B cell (primary cell): ENCODE data around the gene PRSS38. TPM values are rescaled to one million over a fixed set of nuclear protein-coding genes. Genes with fewer than 3 reads are reported as not detected.
A peak's percentile ranks its signal among the peaks of the same experiment; 100 is the strongest.

Source experiments
- ATAC-seq: fragments of 200-7000 bp; cut with Tn5 transposase; one replicate; pipeline ENCODE4 v1.10.0; 2021; ENCODE audit warnings: low read depth, mild to moderate bottlenecking, moderate number of reproducible peaks, moderate library complexity
- CTCF ChIA-PET: fragments of 350-600 bp; sonication (Branson Sonifier 250); formaldehyde crosslinking; loops from one replicate; lab custom pipeline; 2021; ENCODE audit warnings: antibody characterized with exemption, inconsistent platforms; lab: Charles Lee
- POLR2A ChIA-PET: fragments of 350-600 bp; sonication (Branson Sonifier 250); formaldehyde crosslinking; loops from one replicate; lab custom pipeline; 2021; ENCODE audit warnings: antibody characterized with exemption; lab: Charles Lee
- DNase-seq: peaks from one replicate; pipeline ENCODE4 v3.0.0; 2013
- H2AFZ ChIP-seq: 2 replicates; pipeline ENCODE4 v1.6.1; 2012; ENCODE audit warnings: mild to moderate bottlenecking, low read depth, low read length; ENCODE audit not compliant: insufficient read depth, poor library complexity, severe bottlenecking
- H3K27ac ChIP-seq, 2 donors: 1 replicate in 1 of 2; 2 replicates in 1 of 2; pipeline ENCODE4 v1.5.1; 2012 to 2013; ENCODE audit warnings: low read length in 2 of 2, mild to moderate bottlenecking in 2 of 2, moderate library complexity in 1 of 2
- H3K27me3 ChIP-seq, 4 experiments: fragments of 200-600 bp in 1 of 4; sonication (generic) in 1 of 4; replicated peaks in 1 of 4; 1 replicate in 2 of 4; 2 replicates in 2 of 4; pipeline versions ENCODE4 v1.6.1 to v1.7.0; 2013 to 2016; ENCODE audit warnings: low read length in 3 of 4, mild to moderate bottlenecking in 2 of 4, mixed read lengths in 1 of 4, moderate library complexity in 1 of 4; ENCODE audit not compliant: insufficient read depth in 4 of 4, control insufficient read depth in 3 of 4; ENCODE audit errors: control extremely low read depth in 1 of 4
- H3K36me3 ChIP-seq, 2 experiments: replicated peaks in 1 of 2; 1 replicate in 1 of 2; 2 replicates in 1 of 2; pipeline versions ENCODE4 v1.6.1 to v1.7.1; 2013; ENCODE audit warnings: low read length in 1 of 2; ENCODE audit not compliant: insufficient read depth in 2 of 2, control insufficient read depth in 1 of 2; ENCODE audit errors: control extremely low read depth in 1 of 2, extremely low read depth in 1 of 2
- H3K4me1 ChIP-seq, 2 donors: fragments of 200-600 bp in 1 of 2; sonication (generic) in 1 of 2; 1 replicate in 1 of 2; 2 replicates in 1 of 2; pipeline versions ENCODE4 v1.5.1 to v1.6.1; 2013 to 2017; ENCODE audit warnings: low read length in 2 of 2; ENCODE audit not compliant: control insufficient read depth in 2 of 2, insufficient read depth in 2 of 2
- H3K4me2 ChIP-seq: replicated peaks from 2 replicates; pipeline ENCODE3; 2012; ENCODE audit warnings: mild to moderate bottlenecking, low read depth, low read length; ENCODE audit not compliant: poor library complexity, severe bottlenecking
- H3K4me3 ChIP-seq, 5 experiments: fragments of 200-600 bp in 1 of 5; sonication (generic) in 1 of 5; 1 replicate in 3 of 5; 2 replicates in 2 of 5; pipeline versions ENCODE4 v1.5.1 to v1.7.0; 2011 to 2016; ENCODE audit warnings: low read length in 4 of 5, mild to moderate bottlenecking in 4 of 5, low read depth in 2 of 5, control low read depth in 1 of 5, moderate library complexity in 1 of 5; ENCODE audit not compliant: insufficient read depth in 1 of 5; ENCODE audit errors: control extremely low read depth in 1 of 5, extremely low read depth in 1 of 5
- H3K79me2 ChIP-seq: fragments of 200-600 bp; sonication (generic); one replicate; pipeline ENCODE4 v1.6.0; 2016; ENCODE audit warnings: low read length; ENCODE audit not compliant: control insufficient read depth, insufficient read depth
- H3K9ac ChIP-seq: fragments of 200-600 bp; sonication (generic); 2 replicates; pipeline ENCODE4 v1.6.1; 2017; ENCODE audit warnings: mild to moderate bottlenecking, low read length, moderate library complexity
- H3K9me3 ChIP-seq, 3 donors: one replicate each; pipeline versions ENCODE4 v1.6.1 to v1.7.1; 2013; ENCODE audit warnings: low read length in 2 of 3; ENCODE audit not compliant: control insufficient read depth in 2 of 3, insufficient read depth in 1 of 3; ENCODE audit errors: control extremely low read depth in 1 of 3
- H4K20me1 ChIP-seq: 2 replicates; pipeline ENCODE4 v1.6.0; 2012; ENCODE audit warnings: mild to moderate bottlenecking, low read length; ENCODE audit not compliant: insufficient read depth, control insufficient read depth, poor library complexity, severe bottlenecking
- H3K27ac Mint-ChIP-seq: one replicate; pipeline ENCODE4 v1.8.0; 2021; ENCODE audit warnings: mixed read lengths
- H3K27me3 Mint-ChIP-seq: one replicate; pipeline ENCODE4 v1.8.0; 2021; ENCODE audit warnings: mixed read lengths
- H3K4me1 Mint-ChIP-seq: one replicate; pipeline ENCODE4 v1.8.0; 2021; ENCODE audit warnings: mixed read lengths
- H3K4me3 Mint-ChIP-seq: one replicate; pipeline ENCODE4 v1.8.0; 2021; ENCODE audit warnings: mixed read lengths
- H3K9me3 Mint-ChIP-seq: one replicate; pipeline ENCODE4 v1.8.0; 2022; ENCODE audit warnings: mixed read lengths; ENCODE audit not compliant: insufficient read depth
- EZH2 ChIP-seq: IDR thresholded peaks from 2 replicates; pipeline ENCODE4 v1.6.1; 2012; ENCODE audit warnings: borderline replicate concordance, low read depth, mild to moderate bottlenecking, moderate library complexity, low read length; ENCODE audit not compliant: insufficient read depth, poor library complexity, severe bottlenecking
- WGBS: methylation state at CpG from one replicate; pipeline ENCODE4 v1.1.5; 2013; ENCODE audit warnings: missing lambda C conversion rate; ENCODE audit not compliant: insufficient coverage; 5-methylcytosine and 5-hydroxymethylcytosine counted together
- intact Hi-C: fragments of 100-400 bp; cut with micrococcal nuclease; formaldehyde crosslinking; loops from one replicate; pipeline ENCODE4 v1.10.0; 2022
- polyA plus RNA-seq: library from polyadenylated mRNA; depleted of rRNA; stranded (reverse); fragments of >200 nt; gene quantifications from 2 replicates; pipeline ENCODE4 v1.2.3, GENCODE V29; 2012
- total RNA-seq, 2 donors: library from RNA; stranded (reverse); fragments of 120-200 nt in 1 of 2; gene quantifications; 1 replicate in 1 of 2; 2 replicates in 1 of 2; pipeline versions ENCODE4 v1.2.3 to v1.2.4, GENCODE V29; 2013 to 2022
- TF ChIP-seq, protein P1 (sequence below): fragments of 200-600 bp; IDR thresholded peaks from one replicate; pipeline ENCODE4 v1.8.0; 2022; ENCODE audit warnings: antibody characterized with exemption, mild to moderate bottlenecking

Gene PRSS38
- total and polyA plus RNA-seq, 2 donors (not counting 1 experiment from before 2014, with no cell fraction given): not detected

DNA sequence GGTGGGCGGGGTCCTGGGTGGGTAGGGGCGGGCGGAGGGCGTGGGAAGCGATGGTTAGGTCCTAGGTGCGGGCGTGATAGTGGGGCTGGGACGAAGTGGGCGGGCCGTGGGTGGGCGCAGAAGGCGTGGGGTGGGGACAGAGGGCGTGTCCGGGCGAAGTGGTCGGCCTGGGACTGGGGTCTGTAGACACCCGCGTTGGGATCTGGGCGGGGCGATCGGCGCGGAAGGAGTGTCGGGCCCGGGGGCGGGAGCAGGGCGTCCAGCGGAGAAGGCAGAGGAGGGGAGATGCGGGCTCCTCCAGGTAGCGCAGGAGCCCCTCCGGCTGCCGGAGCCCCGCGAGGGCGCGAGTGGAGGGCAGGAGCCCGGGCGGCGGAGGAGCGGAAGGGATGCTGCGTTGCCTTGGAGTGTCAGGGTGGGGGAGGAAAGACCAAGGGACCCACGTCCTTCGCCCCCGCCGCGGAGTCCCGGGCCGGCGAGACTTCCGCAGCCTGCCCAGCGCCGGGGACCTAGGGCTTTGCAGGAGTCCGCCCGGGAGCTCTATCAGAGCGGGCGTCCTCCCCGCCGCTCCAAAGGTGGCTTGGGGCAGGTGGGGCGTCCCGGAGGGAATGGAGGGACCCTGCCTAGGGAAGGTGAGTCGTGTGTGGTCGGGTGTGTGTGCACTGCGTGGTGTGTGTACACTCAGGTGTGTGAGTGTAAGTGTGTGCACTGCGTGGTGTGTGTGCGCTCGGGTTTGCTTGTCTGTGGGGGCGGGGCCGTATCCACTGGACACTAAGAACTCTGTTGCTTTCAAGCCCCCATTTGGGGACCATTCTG lies 27.0 kb upstream of the PRSS38 start:
- Mint-ChIP-seq H3K4me3 (peak overlapping the region; percentile 91), H3K27me3 (no peaks in the 10 kb centered on the region), H3K27ac (peak overlapping the region; percentile 41), H3K4me1 (peaks cover 19% of the 10 kb centered on the region), H3K9me3 (no peaks in the 10 kb centered on the region)
- DNase-seq: no peak
- Histone ChIP-seq H3K4me2 (peak overlapping the region; percentile 86), H3K36me3 (no peaks in the 10 kb centered on the region), H4K20me1 (no peaks in the 10 kb centered on the region), H2AFZ (peak overlapping the region; percentile 94), H3K79me2 (no peaks in the 10 kb centered on the region), H3K27me3 (no peaks in the 10 kb centered on the region), H3K27ac (no peak overlapping the region), H3K9ac (peak overlapping the region; percentile 77), H3K9me3 (peaks cover 0 to 17% (median 0%) of the 10 kb centered on the region in 3 donors), H3K4me1 (peaks cover 26 to 35% of the 10 kb centered on the region in 2 donors), H3K4me3 (peak overlapping the region; percentile 28 to 79 (median 76))
- TF ChIP-seq EZH2: no peak
- TF ChIP-seq, protein P1, sequence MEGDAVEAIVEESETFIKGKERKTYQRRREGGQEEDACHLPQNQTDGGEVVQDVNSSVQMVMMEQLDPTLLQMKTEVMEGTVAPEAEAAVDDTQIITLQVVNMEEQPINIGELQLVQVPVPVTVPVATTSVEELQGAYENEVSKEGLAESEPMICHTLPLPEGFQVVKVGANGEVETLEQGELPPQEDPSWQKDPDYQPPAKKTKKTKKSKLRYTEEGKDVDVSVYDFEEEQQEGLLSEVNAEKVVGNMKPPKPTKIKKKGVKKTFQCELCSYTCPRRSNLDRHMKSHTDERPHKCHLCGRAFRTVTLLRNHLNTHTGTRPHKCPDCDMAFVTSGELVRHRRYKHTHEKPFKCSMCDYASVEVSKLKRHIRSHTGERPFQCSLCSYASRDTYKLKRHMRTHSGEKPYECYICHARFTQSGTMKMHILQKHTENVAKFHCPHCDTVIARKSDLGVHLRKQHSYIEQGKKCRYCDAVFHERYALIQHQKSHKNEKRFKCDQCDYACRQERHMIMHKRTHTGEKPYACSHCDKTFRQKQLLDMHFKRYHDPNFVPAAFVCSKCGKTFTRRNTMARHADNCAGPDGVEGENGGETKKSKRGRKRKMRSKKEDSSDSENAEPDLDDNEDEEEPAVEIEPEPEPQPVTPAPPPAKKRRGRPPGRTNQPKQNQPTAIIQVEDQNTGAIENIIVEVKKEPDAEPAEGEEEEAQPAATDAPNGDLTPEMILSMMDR: no peak
- 1% methylated on average over 61 of the region's 68 CpGs for WGBS
- POLR2A ChIA-PET: interaction anchor here (0.7 to 1.0 kb wide), 3 partner anchors 49 to 59 kb away, joined by 5 to 7 read pairs (median 6); partner anchors contain the start of genes JMJD4 and SNAP47
- CTCF ChIA-PET: no interaction called here
- peak; percentile 62 for ATAC-seq
- intact Hi-C loops: loop anchor here (1.0 to 10.0 kb wide), 7 partner anchors 26 to 1694 kb away; partner anchors contain the start of genes JMJD4, RNF187, SNAP47 and TRIM11
